Esophagus muscularis mucosa (tissue), 4 donors: ENCODE results near the gene ZDHHC13. TPM values are rescaled to one million over a fixed set of nuclear protein-coding genes. Genes with fewer than 3 reads are reported as not detected.

Experiments used
- DNase-seq: peaks from one replicate; pipeline ENCODE4 v3.0.0-alpha.2; 2017; ENCODE audit errors: extremely low spot score
- H3K27ac ChIP-seq, 4 donors: fragments of 200-600 bp; sonication (generic); replicated peaks in 1 of 4; 1 replicate in 3 of 4; 2 replicates in 1 of 4; pipeline ENCODE4 v1.5.1; 2016 to 2019; ENCODE audit warnings: mild to moderate bottlenecking in 1 of 4
- H3K27me3 ChIP-seq, 4 donors: fragments of 200-600 bp; sonication (generic); one replicate each; pipeline versions ENCODE4 v1.5.1 to v1.6.0; 2016 to 2019
- H3K36me3 ChIP-seq, 4 donors: fragments of 200-600 bp; sonication (generic); one replicate each; pipeline ENCODE4 v1.5.1; 2016 to 2019
- H3K4me1 ChIP-seq, 4 donors: fragments of 200-600 bp; sonication (generic); one replicate each; pipeline ENCODE4 v1.5.1; 2016 to 2019
- H3K4me3 ChIP-seq, 4 donors: fragments of 200-600 bp; sonication (generic); 1 replicate in 2 of 4; 2 replicates in 2 of 4; pipeline ENCODE4 v1.5.1; 2016 to 2019; ENCODE audit warnings: mild to moderate bottlenecking in 4 of 4, moderate library complexity in 1 of 4
- H3K9me3 ChIP-seq, 4 donors: fragments of 200-600 bp; sonication (generic); 1 replicate in 3 of 4; 2 replicates in 1 of 4; pipeline ENCODE4 v1.5.1; 2016 to 2019
- EP300 ChIP-seq: sonication (generic); formaldehyde crosslinking; IDR thresholded peaks from one replicate; pipeline ENCODE4 v1.6.1; 2017; ENCODE audit warnings: antibody characterized with exemption
- POLR2A ChIP-seq: fragments of 450-650 bp; IDR thresholded peaks from one replicate; pipeline ENCODE4 v1.6.1; 2017; ENCODE audit warnings: antibody characterized with exemption, moderate library complexity, mild to moderate bottlenecking, low read depth
- POLR2AphosphoS5 ChIP-seq, 2 donors: sonication (generic); formaldehyde crosslinking; IDR thresholded peaks; one replicate each; pipeline ENCODE4 v1.6.1; 2017; ENCODE audit warnings: antibody characterized with exemption in 2 of 2
- WGBS: methylation state at CpG from one replicate; pipeline ENCODE4 v1.1.5; 2018; 5-methylcytosine and 5-hydroxymethylcytosine counted together
- intact Hi-C: fragments of 100-400 bp; cut with DNase I; formaldehyde crosslinking; loops from one replicate; pipeline ENCODE4 v1.15.1; 2023
- total RNA-seq, 4 donors: library from RNA; depleted of rRNA; stranded (reverse); fragments of >200 nt; gene quantifications; one replicate each; pipeline versions ENCODE4 v1.1.0 to v1.2.1, GENCODE V29; 2016
- TF ChIP-seq, protein P1 (sequence below), 3 experiments: fragments of 200-600 bp in 2 of 3; fragments of 450-650 bp in 1 of 3; sonication (generic) in 2 of 3; IDR thresholded peaks; one replicate each; pipeline ENCODE4 v1.5.1; 2017 to 2019; ENCODE audit warnings: antibody characterized with exemption in 3 of 3, mild to moderate bottlenecking in 2 of 3, moderate library complexity in 1 of 3

The ZDHHC13 gene
- total RNA-seq, 4 donors from 2014 or later: 4.1 to 5.5 (median 4.9) TPM

DNA sequence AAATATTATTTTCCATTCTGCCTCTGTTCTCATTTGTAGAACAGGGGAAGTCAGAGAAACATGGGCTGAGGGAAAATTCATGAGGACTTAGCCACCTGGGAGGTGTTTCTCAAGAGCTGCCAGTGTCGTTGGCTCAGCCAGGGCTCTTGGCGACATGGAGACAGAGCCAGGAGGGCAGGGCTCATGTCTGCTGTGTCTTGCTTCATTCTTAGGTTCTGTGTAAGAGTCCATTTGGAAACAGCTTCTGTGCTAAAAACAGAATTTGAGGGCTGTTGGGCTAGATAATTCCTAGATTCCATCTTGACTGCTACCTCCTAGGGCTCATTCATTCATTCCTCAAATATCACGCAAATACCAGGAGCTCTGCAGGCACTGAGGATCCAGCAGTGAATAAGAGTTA lies 41.3 kb upstream of the ZDHHC13 start:
- Histone ChIP-seq H3K27me3 (peaks cover 0 to 9% (median 0%) of the 10 kb centered on the region in 4 donors), H3K27ac (no peak overlapping the region), H3K4me1 (peaks cover 0 to 8% (median 3%) of the 10 kb centered on the region in 4 donors), H3K4me3 (no peak overlapping the region), H3K9me3 (no peaks in the 10 kb centered on the region), H3K36me3 (no peaks in the 10 kb centered on the region)
- no peak for TF ChIP-seq EP300
- TF ChIP-seq, protein P1, sequence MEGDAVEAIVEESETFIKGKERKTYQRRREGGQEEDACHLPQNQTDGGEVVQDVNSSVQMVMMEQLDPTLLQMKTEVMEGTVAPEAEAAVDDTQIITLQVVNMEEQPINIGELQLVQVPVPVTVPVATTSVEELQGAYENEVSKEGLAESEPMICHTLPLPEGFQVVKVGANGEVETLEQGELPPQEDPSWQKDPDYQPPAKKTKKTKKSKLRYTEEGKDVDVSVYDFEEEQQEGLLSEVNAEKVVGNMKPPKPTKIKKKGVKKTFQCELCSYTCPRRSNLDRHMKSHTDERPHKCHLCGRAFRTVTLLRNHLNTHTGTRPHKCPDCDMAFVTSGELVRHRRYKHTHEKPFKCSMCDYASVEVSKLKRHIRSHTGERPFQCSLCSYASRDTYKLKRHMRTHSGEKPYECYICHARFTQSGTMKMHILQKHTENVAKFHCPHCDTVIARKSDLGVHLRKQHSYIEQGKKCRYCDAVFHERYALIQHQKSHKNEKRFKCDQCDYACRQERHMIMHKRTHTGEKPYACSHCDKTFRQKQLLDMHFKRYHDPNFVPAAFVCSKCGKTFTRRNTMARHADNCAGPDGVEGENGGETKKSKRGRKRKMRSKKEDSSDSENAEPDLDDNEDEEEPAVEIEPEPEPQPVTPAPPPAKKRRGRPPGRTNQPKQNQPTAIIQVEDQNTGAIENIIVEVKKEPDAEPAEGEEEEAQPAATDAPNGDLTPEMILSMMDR (IDR thresholded peaks at IDR 0.05): no peak
- no peak for TF ChIP-seq POLR2A
- no peak for TF ChIP-seq POLR2AphosphoS5 (IDR thresholded peaks at IDR 0.05)
- DNase-seq: peak; percentile 62
- intact Hi-C loops: no loop called here
- WGBS: 79% methylated on average over 3 of the region's 3 CpGs

DNA sequence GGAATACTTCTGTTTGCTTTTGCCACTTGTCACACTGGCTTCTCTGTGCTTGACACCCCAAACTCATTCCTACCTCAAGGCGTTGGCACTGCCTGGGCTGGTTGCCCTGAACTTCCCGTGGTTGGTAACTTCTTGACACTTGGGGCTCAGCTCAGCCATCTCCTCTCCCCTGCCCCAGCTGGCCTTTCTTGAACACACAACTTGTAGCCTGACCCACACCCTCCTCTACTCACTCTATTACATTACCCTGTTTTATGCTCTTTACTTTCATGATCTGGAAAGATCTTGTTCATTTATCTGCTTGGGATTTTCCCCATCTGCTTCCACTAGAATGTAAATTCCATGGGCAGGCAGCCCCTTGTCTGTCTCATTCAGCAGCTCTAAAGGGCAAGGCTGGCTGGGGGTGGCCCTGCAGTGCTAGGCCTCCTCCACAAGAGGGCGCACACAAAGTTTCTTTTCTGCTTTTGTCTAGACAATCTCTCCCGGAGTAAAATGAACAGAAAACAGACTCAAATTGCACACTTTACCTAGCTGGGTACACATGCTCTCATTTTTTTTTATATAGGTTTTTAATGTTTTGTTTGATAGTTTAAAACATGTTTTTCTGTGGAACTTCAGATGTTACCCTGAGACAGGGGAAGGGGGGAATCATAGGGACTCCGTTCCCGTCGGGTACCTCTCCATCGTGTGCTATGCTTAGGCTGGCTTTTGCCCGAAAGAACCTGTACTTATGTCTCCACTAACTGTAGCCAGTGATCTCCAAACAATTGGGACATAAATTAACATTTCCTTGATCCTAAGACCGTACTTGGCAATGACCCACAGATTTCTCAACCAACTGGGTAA lies 40.0 kb upstream of the ZDHHC13 start:
- no peak for TF ChIP-seq EP300
- TF ChIP-seq, protein P1 (IDR thresholded peaks at IDR 0.05): peak; percentile 79 to 99 (median 85)
- intact Hi-C loops: no loop called here
- peak; percentile 92 for DNase-seq

DNA sequence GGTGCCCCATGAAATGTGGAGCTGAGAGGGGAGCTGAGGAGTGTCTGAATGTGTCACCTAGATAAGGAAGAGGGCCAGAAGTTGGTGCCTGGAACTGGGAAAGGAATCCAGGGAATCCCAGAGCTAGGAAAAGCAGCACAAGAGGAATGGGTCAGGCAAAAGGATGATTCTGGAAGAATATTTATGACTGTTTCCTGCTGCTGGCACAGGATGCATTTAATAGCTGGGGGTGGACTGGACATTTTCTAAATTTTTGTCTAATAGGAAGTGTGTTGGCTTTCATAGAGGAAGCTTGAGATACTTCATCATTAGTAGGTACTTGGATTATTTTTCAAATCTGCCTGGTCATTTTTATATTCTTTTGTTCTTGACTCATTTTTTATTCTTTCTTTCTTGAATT lies 39.0 kb upstream of the ZDHHC13 start:
- H3K9me3 ChIP-seq: no peaks in the 10 kb centered on the region
- H3K4me1 ChIP-seq: no peaks in the 10 kb centered on the region
- peaks cover 0 to 4% (median 0%) of the 10 kb centered on the region in 4 donors for H3K27me3 ChIP-seq
- H3K4me3 ChIP-seq: no peak overlapping the region
- DNase-seq: no peak
- TF ChIP-seq POLR2A (no peak), EP300 (no peak), POLR2AphosphoS5 (IDR thresholded peaks at IDR 0.05) (no peak)
- TF ChIP-seq, protein P1 (IDR thresholded peaks at IDR 0.05): no peak
- no peaks in the 10 kb centered on the region for H3K36me3 ChIP-seq
- no peak overlapping the region for H3K27ac ChIP-seq
- intact Hi-C loops: no loop called here

More for the DNA sequence above, 40.0 kb upstream of the ZDHHC13 start:
- H3K4me1 ChIP-seq: no peaks in the 10 kb centered on the region
- 59% methylated on average over 10 of the region's 10 CpGs for WGBS
- H3K9me3 ChIP-seq: no peaks in the 10 kb centered on the region
- no peaks in the 10 kb centered on the region for H3K36me3 ChIP-seq
- H3K27me3 ChIP-seq: peaks cover 0 to 6% (median 0%) of the 10 kb centered on the region in 4 donors
- no peak overlapping the region for H3K4me3 ChIP-seq
- no peak overlapping the region for H3K27ac ChIP-seq

DNA sequence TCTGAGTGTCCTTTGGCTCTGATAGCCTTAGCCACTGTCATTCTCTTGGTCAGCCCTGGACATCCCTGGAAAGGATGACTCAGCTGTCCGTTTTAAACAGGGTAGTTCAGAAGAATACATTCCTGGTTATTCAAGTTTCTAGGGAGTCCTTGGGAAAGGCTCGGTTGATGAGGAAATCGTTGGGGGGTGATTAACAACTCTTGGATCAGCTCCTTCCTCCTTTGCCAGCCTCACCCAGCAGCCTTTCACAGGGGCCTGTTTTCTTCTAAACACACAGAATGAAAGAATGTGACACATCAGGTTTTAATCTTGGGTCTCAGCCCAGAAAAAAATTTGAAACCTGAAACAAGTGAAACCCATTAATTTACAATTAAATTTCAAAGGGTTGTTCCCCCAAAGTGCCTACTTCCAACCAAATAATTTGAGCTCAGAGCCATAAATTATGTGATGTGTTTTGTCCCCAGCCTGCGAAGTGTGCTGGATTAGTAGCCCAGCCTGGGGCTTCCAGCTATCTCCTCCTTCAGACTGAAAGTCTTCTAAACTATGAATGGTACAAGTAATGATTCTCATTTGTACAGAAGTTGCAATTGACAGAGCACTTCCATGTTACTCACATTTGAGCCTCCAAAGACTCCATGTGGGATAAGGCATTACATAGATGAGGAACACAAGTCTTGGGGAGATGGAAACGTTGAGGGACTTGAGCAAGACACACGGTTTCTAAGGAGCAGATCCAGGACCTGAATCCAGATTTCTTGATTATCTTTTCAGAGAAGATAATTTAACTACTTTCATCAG lies 37.1 kb upstream of the ZDHHC13 start:
- peak; percentile 55 for DNase-seq
- WGBS: 52% methylated on average over 6 of the region's 6 CpGs
- intact Hi-C loops: no loop called here
- no peaks in the 10 kb centered on the region for H3K9me3 ChIP-seq
- no peaks in the 10 kb centered on the region for H3K36me3 ChIP-seq
- no peak overlapping the region for H3K4me3 ChIP-seq
- H3K27me3 ChIP-seq: peaks cover 0 to 4% (median 0%) of the 10 kb centered on the region in 4 donors
- H3K27ac ChIP-seq: no peak overlapping the region
- no peak for TF ChIP-seq EP300
- TF ChIP-seq, protein P1 (IDR thresholded peaks at IDR 0.05): no peak
- no peak for TF ChIP-seq POLR2A
- no peak for TF ChIP-seq POLR2AphosphoS5 (IDR thresholded peaks at IDR 0.05)
- H3K4me1 ChIP-seq: no peaks in the 10 kb centered on the region
